HFFc6 (cell line): ENCODE data around the gene NSD1. TPM values are rescaled to one million over a fixed set of nuclear protein-coding genes. Genes with fewer than 3 reads are reported as not detected.

Source experiments
- DNase-seq: peaks from one replicate; pipeline ENCODE4 v3.0.0-alpha.2; 2018
- H3K27ac Mint-ChIP-seq: 2 replicates; pipeline ENCODE4 v1.8.0; 2020; ENCODE audit warnings: mild to moderate bottlenecking, mixed read lengths
- H3K27me3 Mint-ChIP-seq: 2 replicates; pipeline ENCODE4 v1.8.0; 2021; ENCODE audit warnings: mild to moderate bottlenecking, moderate library complexity, mixed read lengths; ENCODE audit not compliant: insufficient read depth
- H3K36me3 Mint-ChIP-seq: 2 replicates; pipeline ENCODE4 v1.8.0; 2021; ENCODE audit warnings: low read depth, mixed read lengths
- H3K4me1 Mint-ChIP-seq: 2 replicates; pipeline ENCODE4 v1.8.0; 2020; ENCODE audit warnings: low read depth, mixed read lengths
- H3K4me3 Mint-ChIP-seq: 2 replicates; pipeline ENCODE4 v1.8.0; 2020; ENCODE audit warnings: mild to moderate bottlenecking, moderate library complexity, mixed read lengths
- H3K9me3 Mint-ChIP-seq: 2 replicates; pipeline ENCODE4 v1.8.0; 2020; ENCODE audit warnings: mild to moderate bottlenecking, mixed read lengths
- total RNA-seq, 6 experiments: library from RNA; stranded (reverse); fragmentation: NEBNext Ultra II Directional; extraction: Animal tissue kit (Norgen Biotek cat#: 25700); gene quantifications; 2 replicates in 1 of 6; 3 replicates in 5 of 6; pipeline ENCODE4 v1.2.3, GENCODE V29; 2021
- TF ChIP-seq, protein P1 (sequence below): fragments of 200-600 bp; sonication (generic); IDR thresholded peaks from 2 replicates; pipeline ENCODE4 v1.5.0; 2021; ENCODE audit warnings: antibody characterized with exemption, mild to moderate bottlenecking

Gene NSD1
- total RNA-seq, 6 experiments from 2014 or later, result 42.6 to 56.4 (median 48.4) TPM

DNA sequence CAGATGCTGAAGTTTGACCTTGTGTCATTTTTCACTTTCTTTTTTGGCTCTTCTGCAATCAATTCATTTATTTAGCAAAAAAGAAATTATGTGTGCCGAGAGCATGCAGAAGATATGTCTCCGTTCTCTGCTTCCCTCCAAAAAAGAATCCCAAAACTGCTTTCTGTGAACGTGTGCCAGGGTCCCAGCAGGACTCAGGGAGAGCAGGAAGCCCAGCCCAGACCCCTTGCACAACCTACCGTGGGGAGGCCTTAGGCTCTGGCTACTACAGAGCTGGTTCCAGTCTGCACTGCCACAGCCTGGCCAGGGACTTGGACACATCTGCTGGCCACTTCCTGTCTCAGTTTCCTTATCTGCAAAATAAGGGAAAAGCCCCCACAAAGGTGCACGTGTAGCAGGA lies 44.4 kb upstream of the NSD1 start:
- peaks cover 13% of the 10 kb centered on the region for H3K27me3 Mint-ChIP-seq

DNA sequence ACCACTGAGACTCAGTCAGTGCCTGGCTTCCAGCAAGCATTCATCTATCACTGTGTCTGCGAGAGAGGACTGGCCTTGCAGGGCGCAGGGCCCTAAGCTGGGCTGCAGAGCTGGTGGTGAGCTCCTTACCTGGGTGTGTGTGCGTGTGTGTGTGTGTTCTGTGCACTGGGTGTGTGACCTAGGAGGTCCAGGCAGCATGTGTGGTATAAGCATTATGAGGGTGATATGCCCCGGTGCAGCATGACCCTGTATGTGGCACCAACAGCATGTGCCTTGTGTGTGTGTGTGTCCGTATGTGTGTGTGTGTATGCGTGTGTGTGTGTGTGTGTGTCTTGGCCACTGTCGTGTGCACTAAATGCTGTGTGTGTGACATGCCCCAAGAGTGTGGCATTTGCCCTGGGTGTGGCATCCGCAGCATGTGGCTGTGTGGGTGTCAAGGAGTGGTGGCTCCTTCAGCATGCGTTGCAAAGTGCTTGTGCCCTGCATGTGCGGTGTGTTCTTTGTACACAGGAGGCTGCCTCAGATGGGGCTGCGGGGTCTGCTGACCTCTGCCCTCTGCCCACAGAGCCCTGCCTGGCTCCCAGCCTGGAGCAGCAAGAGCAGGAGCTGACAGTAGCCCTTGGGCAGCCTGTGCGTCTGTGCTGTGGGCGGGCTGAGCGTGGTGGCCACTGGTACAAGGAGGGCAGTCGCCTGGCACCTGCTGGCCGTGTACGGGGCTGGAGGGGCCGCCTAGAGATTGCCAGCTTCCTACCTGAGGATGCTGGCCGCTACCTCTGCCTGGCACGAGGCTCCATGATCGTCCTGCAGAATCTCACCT lies 43.5 kb upstream of the NSD1 start:
- Mint-ChIP-seq H3K27me3 (peaks cover 15% of the 10 kb centered on the region), H3K36me3 (no peaks in the 10 kb centered on the region), H3K4me1 (peaks cover 12% of the 10 kb centered on the region), H3K27ac (no peak overlapping the region), H3K9me3 (no peaks in the 10 kb centered on the region), H3K4me3 (no peak overlapping the region)
- DNase-seq, result no peak
- TF ChIP-seq, protein P1, sequence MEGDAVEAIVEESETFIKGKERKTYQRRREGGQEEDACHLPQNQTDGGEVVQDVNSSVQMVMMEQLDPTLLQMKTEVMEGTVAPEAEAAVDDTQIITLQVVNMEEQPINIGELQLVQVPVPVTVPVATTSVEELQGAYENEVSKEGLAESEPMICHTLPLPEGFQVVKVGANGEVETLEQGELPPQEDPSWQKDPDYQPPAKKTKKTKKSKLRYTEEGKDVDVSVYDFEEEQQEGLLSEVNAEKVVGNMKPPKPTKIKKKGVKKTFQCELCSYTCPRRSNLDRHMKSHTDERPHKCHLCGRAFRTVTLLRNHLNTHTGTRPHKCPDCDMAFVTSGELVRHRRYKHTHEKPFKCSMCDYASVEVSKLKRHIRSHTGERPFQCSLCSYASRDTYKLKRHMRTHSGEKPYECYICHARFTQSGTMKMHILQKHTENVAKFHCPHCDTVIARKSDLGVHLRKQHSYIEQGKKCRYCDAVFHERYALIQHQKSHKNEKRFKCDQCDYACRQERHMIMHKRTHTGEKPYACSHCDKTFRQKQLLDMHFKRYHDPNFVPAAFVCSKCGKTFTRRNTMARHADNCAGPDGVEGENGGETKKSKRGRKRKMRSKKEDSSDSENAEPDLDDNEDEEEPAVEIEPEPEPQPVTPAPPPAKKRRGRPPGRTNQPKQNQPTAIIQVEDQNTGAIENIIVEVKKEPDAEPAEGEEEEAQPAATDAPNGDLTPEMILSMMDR, result no peak

More for the DNA sequence above, 44.4 kb upstream of the NSD1 start:
- H3K4me1 Mint-ChIP-seq, result 0 out of 2 replicates have a peak, but pooled peaks cover 6% of the 10 kb centered on the region
- no peak for DNase-seq
- TF ChIP-seq, protein P1, result no peak
- no peak overlapping the region for H3K27ac Mint-ChIP-seq
- no peaks in the 10 kb centered on the region for H3K36me3 Mint-ChIP-seq
- no peaks in the 10 kb centered on the region for H3K9me3 Mint-ChIP-seq
- H3K4me3 Mint-ChIP-seq, result no peak overlapping the region

DNA sequence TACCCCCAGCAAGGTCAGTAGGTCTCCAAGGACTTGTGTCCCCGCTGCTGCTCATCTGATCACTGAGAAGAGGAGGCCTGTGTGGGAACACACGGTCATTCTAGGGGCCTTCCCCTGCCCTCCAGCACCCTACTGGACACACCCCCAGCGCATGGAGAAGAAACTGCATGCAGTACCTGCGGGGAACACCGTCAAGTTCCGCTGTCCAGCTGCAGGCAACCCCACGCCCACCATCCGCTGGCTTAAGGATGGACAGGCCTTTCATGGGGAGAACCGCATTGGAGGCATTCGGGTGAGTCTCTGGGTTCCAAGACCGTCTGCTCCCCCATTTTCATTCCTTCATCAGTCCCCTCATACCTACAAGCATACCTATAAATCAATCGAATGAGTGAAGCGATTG lies 42.8 kb upstream of the NSD1 start:
- H3K27ac Mint-ChIP-seq, result no peak overlapping the region
- no peak overlapping the region for H3K4me3 Mint-ChIP-seq

DNA sequence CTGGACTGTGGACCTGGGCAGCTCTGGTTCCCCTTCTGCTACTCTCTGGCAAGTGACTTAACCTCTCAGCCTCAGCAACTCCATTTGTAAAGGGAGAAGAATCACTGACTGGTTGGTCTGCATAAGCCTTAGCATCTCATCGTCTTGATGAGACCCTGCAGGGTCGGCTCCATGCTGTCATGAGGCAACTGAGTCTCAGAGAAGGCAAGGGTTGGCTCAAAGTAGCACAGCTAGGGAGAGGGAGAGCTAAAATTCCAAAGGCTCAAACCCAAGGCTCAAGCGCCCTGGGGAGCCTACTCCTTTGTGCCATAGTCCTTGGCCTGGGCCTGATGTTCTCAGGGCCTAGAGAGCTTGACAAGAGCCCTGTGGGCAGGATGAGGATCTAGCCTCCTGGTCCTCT lies 42.3 kb upstream of the NSD1 start:
- H3K9me3 Mint-ChIP-seq, result no peaks in the 10 kb centered on the region
- no peak for DNase-seq
- H3K4me1 Mint-ChIP-seq, result peaks cover 10% of the 10 kb centered on the region
- no peak overlapping the region for H3K4me3 Mint-ChIP-seq
- H3K27me3 Mint-ChIP-seq, result peaks cover 15% of the 10 kb centered on the region
- H3K36me3 Mint-ChIP-seq, result no peaks in the 10 kb centered on the region
- TF ChIP-seq, protein P1, result no peak
- no peak overlapping the region for H3K27ac Mint-ChIP-seq

More for the DNA sequence above, 42.8 kb upstream of the NSD1 start:
- TF ChIP-seq, protein P1, result no peak
- Mint-ChIP-seq H3K9me3 (no peaks in the 10 kb centered on the region), H3K4me1 (peaks cover 13% of the 10 kb centered on the region), H3K36me3 (no peaks in the 10 kb centered on the region), H3K27me3 (peaks cover 15% of the 10 kb centered on the region)
- no peak for DNase-seq

DNA sequence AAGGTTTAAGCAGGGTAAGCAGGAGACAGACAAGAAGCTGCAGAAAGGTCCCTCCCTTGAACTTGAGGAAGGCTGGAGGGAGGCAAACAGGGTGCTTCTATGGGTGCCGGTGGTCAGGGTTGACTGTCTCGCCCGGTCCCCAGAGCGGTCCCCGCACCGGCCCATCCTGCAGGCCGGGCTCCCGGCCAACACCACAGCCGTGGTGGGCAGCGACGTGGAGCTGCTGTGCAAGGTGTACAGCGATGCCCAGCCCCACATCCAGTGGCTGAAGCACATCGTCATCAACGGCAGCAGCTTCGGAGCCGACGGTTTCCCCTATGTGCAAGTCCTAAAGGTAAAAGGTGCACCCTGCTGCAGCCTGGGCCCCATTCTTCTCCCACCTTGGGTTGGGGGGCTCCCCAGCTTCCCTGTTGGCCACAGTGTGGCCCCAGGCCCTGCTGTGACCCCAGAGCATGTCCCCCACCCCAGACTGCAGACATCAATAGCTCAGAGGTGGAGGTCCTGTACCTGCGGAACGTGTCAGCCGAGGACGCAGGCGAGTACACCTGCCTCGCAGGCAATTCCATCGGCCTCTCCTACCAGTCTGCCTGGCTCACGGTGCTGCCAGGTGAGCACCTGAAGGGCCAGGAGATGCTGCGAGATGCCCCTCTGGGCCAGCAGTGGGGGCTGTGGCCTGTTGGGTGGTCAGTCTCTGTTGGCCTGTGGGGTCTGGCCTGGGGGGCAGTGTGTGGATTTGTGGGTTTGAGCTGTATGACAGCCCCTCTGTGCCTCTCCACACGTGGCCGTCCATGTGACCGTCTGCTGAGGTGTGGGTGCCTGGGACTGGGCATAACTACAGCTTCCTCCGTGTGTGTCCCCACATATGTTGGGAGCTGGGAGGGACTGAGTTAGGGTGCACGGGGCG lies 41.1 kb upstream of the NSD1 start:
- H3K27ac Mint-ChIP-seq, result no peak overlapping the region
- TF ChIP-seq, protein P1, result no peak
- H3K4me1 Mint-ChIP-seq, result peaks cover 7% of the 10 kb centered on the region
- H3K36me3 Mint-ChIP-seq, result no peaks in the 10 kb centered on the region
- H3K27me3 Mint-ChIP-seq, result peaks cover 15% of the 10 kb centered on the region
- DNase-seq, result no peak
- no peak overlapping the region for H3K4me3 Mint-ChIP-seq
- no peaks in the 10 kb centered on the region for H3K9me3 Mint-ChIP-seq
